ENCODE measurements around the gene EDEM3.

GRCh38 chr1:184701816-184702215 lies 52.8 kb downstream of the EDEM3 start:
- TF ChIP-seq CTCF (IDR thresholded peaks at IDR 0.05) (no peak), ZFX (IDR thresholded peaks at IDR 0.05; ENCODE audit: borderline replicate concordance) (no peak)
